Panc1 (cell line): Measurements from ENCODE around the gene ZFPL1. TPM values are rescaled to one million over a fixed set of nuclear protein-coding genes. Genes with fewer than 3 reads are reported as not detected.

ENCODE experiments used
- ATAC-seq: fragments of 200-7000 bp; cut with Tn5 transposase; 2 replicates; pipeline ENCODE4 v1.9.1; 2020; ENCODE audit warnings: mild to moderate bottlenecking, moderate library complexity
- BruUV-seq: library from RNA; stranded (reverse); fragments of 400-500 nt; replicated peaks from 2 replicates; lab custom pipeline; 2021; lab: Mats Ljungman, UMichigan
- CTCF ChIA-PET: fragments of 300-600 bp; sonication (Branson Sonifier 250); formaldehyde crosslinking; loops from one replicate; lab custom pipeline; 2022; ENCODE audit warnings: antibody characterized with exemption; lab: Charles Lee
- POLR2A ChIA-PET: fragments of 300-600 bp; sonication (Branson Sonifier 250); formaldehyde crosslinking; loops from one replicate; lab custom pipeline; 2022; ENCODE audit warnings: antibody characterized with exemption; lab: Charles Lee
- DNase-seq: peaks from one replicate; pipeline ENCODE4 v3.0.0-alpha.2; 2010; ENCODE audit warnings: low read depth, low spot score
- H3K27ac ChIP-seq: 2 replicates; pipeline ENCODE4 v1.5.1; 2011; ENCODE audit warnings: mild to moderate bottlenecking, low read length, inconsistent platforms
- H3K27me3 ChIP-seq: fragments of 200-500 bp; sonication (Bioruptor generic); 2 replicates; pipeline ENCODE4 v1.6.0; 2014; ENCODE audit warnings: low read length, inconsistent platforms; ENCODE audit not compliant: control insufficient read depth, insufficient read depth
- H3K36me3 ChIP-seq: fragments of 200-500 bp; sonication (Bioruptor generic); 2 replicates; pipeline ENCODE4 v1.5.1; 2014; ENCODE audit warnings: inconsistent platforms, mild to moderate bottlenecking, low read length, moderate library complexity; ENCODE audit not compliant: control insufficient read depth, insufficient read depth
- H3K4me1 ChIP-seq: 2 replicates; pipeline ENCODE4 v1.5.1; 2011; ENCODE audit warnings: inconsistent platforms, mild to moderate bottlenecking, low read length, moderate library complexity; ENCODE audit not compliant: control insufficient read depth, insufficient read depth
- H3K4me3 ChIP-seq, 2 experiments: 2 replicates each; pipeline ENCODE4 v1.5.1; 2011 to 2012; ENCODE audit warnings: low read depth in 2 of 2, low read length in 2 of 2, mild to moderate bottlenecking in 2 of 2, inconsistent platforms in 1 of 2, moderate library complexity in 1 of 2
- H3K9me3 ChIP-seq: fragments of 200-500 bp; sonication (Bioruptor generic); 2 replicates; pipeline ENCODE4 v1.5.1; 2014; ENCODE audit warnings: low read depth, mild to moderate bottlenecking, inconsistent platforms, low read length, moderate library complexity; ENCODE audit not compliant: control insufficient read depth, insufficient read depth
- POLR2AphosphoS5 ChIP-seq: IDR thresholded peaks from 2 replicates; pipeline ENCODE4 v1.6.1; 2012; ENCODE audit warnings: mild to moderate bottlenecking, low read depth, low read length, moderate library complexity
- SIN3A ChIP-seq: IDR thresholded peaks from 2 replicates; pipeline ENCODE4 v1.6.1; 2012; ENCODE audit warnings: low read depth, mild to moderate bottlenecking, low read length, moderate library complexity, borderline replicate concordance; ENCODE audit not compliant: insufficient read depth
- TCF7L2 ChIP-seq: IDR thresholded peaks from 2 replicates; pipeline ENCODE4 v1.6.1; 2011; ENCODE audit warnings: mild to moderate bottlenecking, low read depth, low read length, inconsistent platforms
- in situ Hi-C: cut with HindIII; loops from 2 replicates; pipeline ENCODE4 v1.10.0; 2016; ENCODE audit warnings: low sequenced_read_pairs, low pct_unique_long_range_greater_than_20kb
- intact Hi-C: fragments of 100-400 bp; cut with micrococcal nuclease; formaldehyde crosslinking; loops from one replicate; pipeline ENCODE4 v1.10.0; 2022; ENCODE audit not compliant: unreplicated experiment
- total RNA-seq: library from RNA; stranded (reverse); gene quantifications from one replicate; pipeline ENCODE4 v1.2.1, GENCODE V29; 2021; ENCODE audit not compliant: unreplicated experiment
- TF ChIP-seq, protein P1 (sequence below), 2 experiments: IDR thresholded peaks; 2 replicates each; pipeline ENCODE4 v1.6.1; 2011 to 2012; ENCODE audit warnings: low read depth in 2 of 2, control low read depth in 1 of 2, low read length in 1 of 2, mild to moderate bottlenecking in 1 of 2, moderate library complexity in 1 of 2; ENCODE audit not compliant: insufficient read depth in 1 of 2
- TF ChIP-seq, protein P2 (sequence below): fragments of 450-650 bp; IDR thresholded peaks from 2 replicates; pipeline ENCODE4 v1.5.1; 2017; ENCODE audit warnings: mild to moderate bottlenecking

ZFPL1 gene
- total RNA-seq, 1 experiment from 2014 or later: 68.4 TPM

- no peaks in the 10 kb centered on the region for H3K27me3 ChIP-seq
- ATAC-seq (no peak), DNase-seq (no peak)
- intact Hi-C loops: no loop called here
- TF ChIP-seq, protein P1, sequence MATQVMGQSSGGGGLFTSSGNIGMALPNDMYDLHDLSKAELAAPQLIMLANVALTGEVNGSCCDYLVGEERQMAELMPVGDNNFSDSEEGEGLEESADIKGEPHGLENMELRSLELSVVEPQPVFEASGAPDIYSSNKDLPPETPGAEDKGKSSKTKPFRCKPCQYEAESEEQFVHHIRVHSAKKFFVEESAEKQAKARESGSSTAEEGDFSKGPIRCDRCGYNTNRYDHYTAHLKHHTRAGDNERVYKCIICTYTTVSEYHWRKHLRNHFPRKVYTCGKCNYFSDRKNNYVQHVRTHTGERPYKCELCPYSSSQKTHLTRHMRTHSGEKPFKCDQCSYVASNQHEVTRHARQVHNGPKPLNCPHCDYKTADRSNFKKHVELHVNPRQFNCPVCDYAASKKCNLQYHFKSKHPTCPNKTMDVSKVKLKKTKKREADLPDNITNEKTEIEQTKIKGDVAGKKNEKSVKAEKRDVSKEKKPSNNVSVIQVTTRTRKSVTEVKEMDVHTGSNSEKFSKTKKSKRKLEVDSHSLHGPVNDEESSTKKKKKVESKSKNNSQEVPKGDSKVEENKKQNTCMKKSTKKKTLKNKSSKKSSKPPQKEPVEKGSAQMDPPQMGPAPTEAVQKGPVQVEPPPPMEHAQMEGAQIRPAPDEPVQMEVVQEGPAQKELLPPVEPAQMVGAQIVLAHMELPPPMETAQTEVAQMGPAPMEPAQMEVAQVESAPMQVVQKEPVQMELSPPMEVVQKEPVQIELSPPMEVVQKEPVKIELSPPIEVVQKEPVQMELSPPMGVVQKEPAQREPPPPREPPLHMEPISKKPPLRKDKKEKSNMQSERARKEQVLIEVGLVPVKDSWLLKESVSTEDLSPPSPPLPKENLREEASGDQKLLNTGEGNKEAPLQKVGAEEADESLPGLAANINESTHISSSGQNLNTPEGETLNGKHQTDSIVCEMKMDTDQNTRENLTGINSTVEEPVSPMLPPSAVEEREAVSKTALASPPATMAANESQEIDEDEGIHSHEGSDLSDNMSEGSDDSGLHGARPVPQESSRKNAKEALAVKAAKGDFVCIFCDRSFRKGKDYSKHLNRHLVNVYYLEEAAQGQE (IDR thresholded peaks at IDR 0.05; ENCODE audit: insufficient read depth in 1 of 2, low read depth in 2 of 2, low read length in 1 of 2): no peak
- TF ChIP-seq, protein P2, sequence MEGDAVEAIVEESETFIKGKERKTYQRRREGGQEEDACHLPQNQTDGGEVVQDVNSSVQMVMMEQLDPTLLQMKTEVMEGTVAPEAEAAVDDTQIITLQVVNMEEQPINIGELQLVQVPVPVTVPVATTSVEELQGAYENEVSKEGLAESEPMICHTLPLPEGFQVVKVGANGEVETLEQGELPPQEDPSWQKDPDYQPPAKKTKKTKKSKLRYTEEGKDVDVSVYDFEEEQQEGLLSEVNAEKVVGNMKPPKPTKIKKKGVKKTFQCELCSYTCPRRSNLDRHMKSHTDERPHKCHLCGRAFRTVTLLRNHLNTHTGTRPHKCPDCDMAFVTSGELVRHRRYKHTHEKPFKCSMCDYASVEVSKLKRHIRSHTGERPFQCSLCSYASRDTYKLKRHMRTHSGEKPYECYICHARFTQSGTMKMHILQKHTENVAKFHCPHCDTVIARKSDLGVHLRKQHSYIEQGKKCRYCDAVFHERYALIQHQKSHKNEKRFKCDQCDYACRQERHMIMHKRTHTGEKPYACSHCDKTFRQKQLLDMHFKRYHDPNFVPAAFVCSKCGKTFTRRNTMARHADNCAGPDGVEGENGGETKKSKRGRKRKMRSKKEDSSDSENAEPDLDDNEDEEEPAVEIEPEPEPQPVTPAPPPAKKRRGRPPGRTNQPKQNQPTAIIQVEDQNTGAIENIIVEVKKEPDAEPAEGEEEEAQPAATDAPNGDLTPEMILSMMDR: no peak
- TF ChIP-seq SIN3A: no peak
- TF ChIP-seq TCF7L2: no peak
- TF ChIP-seq POLR2AphosphoS5: no peak
- no peaks in the 10 kb centered on the region for H3K36me3 ChIP-seq
- in situ Hi-C loops: no loop called here
- ChIA-PET CTCF (no interaction called here), POLR2A (interaction anchor here (0.6 kb wide), 1 partner anchor 58 kb away, joined by 3 read pairs; no protein-coding TSS in a partner anchor)
- peak overlapping the region; percentile 60 to 82 for H3K4me3 ChIP-seq
- peaks cover 16% of the 10 kb centered on the region for H3K4me1 ChIP-seq
- H3K27ac ChIP-seq: peak overlapping the region; percentile 93
- H3K9me3 ChIP-seq: no peaks in the 10 kb centered on the region
- BruUV-seq: no TSS peak
Measured at GRCh38 chr11:65040520-65040846, 43.5 kb upstream of the ZFPL1 start.

GRCh38 chr11:65040847-65041622 lies 43.0 kb upstream of the ZFPL1 start, which contains the start of gene SAC3D1:
TSS of gene SAC3D1 (plus strand) at chr11:65041210. CDS start at chr11:65041293, 83 bp downstream.
- ChIA-PET POLR2A (interaction anchor here (0.6 kb wide), 2 partner anchors 10 to 57 kb away, joined by 3 to 11 read pairs; no protein-coding TSS in a partner anchor), CTCF (interaction anchor here (0.6 to 0.7 kb wide), 3 partner anchors 27 to 158 kb away, joined by 3 read pairs; no protein-coding TSS in a partner anchor)
- Histone ChIP-seq H3K4me3 (peak within 1 kb of the TSS; percentile 60 to 82), H3K4me1 (peaks cover 16% of the 10 kb centered on the region), H3K36me3 (no peaks in the 10 kb centered on the region), H3K9me3 (no peaks in the 10 kb centered on the region), H3K27ac (peak within 1 kb of the TSS; percentile 93), H3K27me3 (no peaks in the 10 kb centered on the region)
- intact Hi-C loops (no loop called here), in situ Hi-C loops (no loop called here)
- TF ChIP-seq, protein P2: no peak
- TF ChIP-seq POLR2AphosphoS5 (peak; percentile 95), SIN3A (peak; percentile 69; the same call in 1 of the 2 replicates), TCF7L2 (no peak)
- TF ChIP-seq, protein P1 (IDR thresholded peaks at IDR 0.05; ENCODE audit: insufficient read depth in 1 of 2, low read depth in 2 of 2, low read length in 1 of 2): no peak
- no TSS peak for BruUV-seq
- DNase-seq: peak; percentile 85
- ATAC-seq: peak; percentile 97
